SK-N-SH (cell line): ENCODE measurements around the gene ANKRD44. TPM values are rescaled to one million over a fixed set of nuclear protein-coding genes. Genes with fewer than 3 reads are reported as not detected.

ENCODE experiments used
- CTCF ChIA-PET: fragments of 300-600, 350-600 bp; formaldehyde crosslinking; extraction: SDS; loops from one replicate; lab custom pipeline; 2021; lab: Yijun Ruan, JAX
- POLR2A ChIA-PET: fragments of 350-600 bp; sonication (Branson Sonifier 250); formaldehyde crosslinking; extraction: SDS; loops from one replicate; lab custom pipeline; 2020; ENCODE audit warnings: antibody characterized with exemption, inconsistent platforms; lab: Yijun Ruan, JAX
- DNase-seq: peaks from one replicate; pipeline ENCODE4 v3.0.0; 2012
- H2AFZ ChIP-seq: fragments of 200-600 bp; sonication (generic); 2 replicates; pipeline ENCODE4 v1.8.1; 2016; ENCODE audit warnings: antibody characterized with exemption, mild to moderate bottlenecking, low read depth
- H3F3A ChIP-seq: fragments of 200-600 bp; sonication (generic); replicated peaks from 2 replicates; pipeline ENCODE3; 2016; ENCODE audit warnings: antibody characterized with exemption, mild to moderate bottlenecking; ENCODE audit not compliant: insufficient read depth
- H3K27ac ChIP-seq, 2 experiments: fragments of 200-500 bp in 1 of 2; fragments of 200-600 bp in 1 of 2; sonication (Bioruptor generic) in 1 of 2; sonication (generic), shearing (Covaris generic) in 1 of 2; 2 replicates each; pipeline versions ENCODE4 v1.5.1 to v1.6.1; 2014 to 2016; ENCODE audit warnings: low read depth in 2 of 2, inconsistent platforms in 1 of 2, low read length in 1 of 2, mild to moderate bottlenecking in 1 of 2, mixed read lengths in 1 of 2
- H3K27me3 ChIP-seq: fragments of 200-600 bp; sonication (generic), shearing (Covaris generic); 2 replicates; pipeline ENCODE4 v1.6.1; 2016; ENCODE audit warnings: mixed run types; ENCODE audit not compliant: insufficient read depth
- H3K36me3 ChIP-seq, 2 experiments: fragments of 200-500 bp in 1 of 2; fragments of 200-600 bp in 1 of 2; sonication (Bioruptor generic) in 1 of 2; sonication (generic) in 1 of 2; replicated peaks in 1 of 2; 2 replicates each; pipeline versions ENCODE3 to v1.5.1; 2014 to 2016; ENCODE audit warnings: low read length in 1 of 2, mild to moderate bottlenecking in 1 of 2; ENCODE audit not compliant: insufficient read depth in 2 of 2, control insufficient read depth in 1 of 2
- H3K4me1 ChIP-seq, 2 experiments: fragments of 200-500 bp in 1 of 2; fragments of 200-600 bp in 1 of 2; sonication (Bioruptor generic) in 1 of 2; sonication (generic), shearing (Covaris generic) in 1 of 2; 2 replicates each; pipeline versions ENCODE4 v1.5.1 to v1.6.1; 2014 to 2016; ENCODE audit warnings: low read depth in 1 of 2, low read length in 1 of 2, mixed run types in 1 of 2; ENCODE audit not compliant: insufficient read depth in 2 of 2, control insufficient read depth in 1 of 2
- H3K4me2 ChIP-seq: fragments of 200-600 bp; sonication (generic), shearing (Covaris generic); 2 replicates; pipeline ENCODE4 v1.6.1; 2017; ENCODE audit warnings: mixed run types
- H3K4me3 ChIP-seq, 2 experiments: fragments of 200-500 bp in 1 of 2; fragments of 200-600 bp in 1 of 2; sonication (Bioruptor generic) in 1 of 2; sonication (generic), shearing (Covaris generic) in 1 of 2; 2 replicates each; pipeline versions ENCODE4 v1.5.1 to v1.8.1; 2014 to 2016; ENCODE audit warnings: low read depth in 2 of 2, inconsistent platforms in 1 of 2, low read length in 1 of 2, mild to moderate bottlenecking in 1 of 2, mixed read lengths in 1 of 2, moderate library complexity in 1 of 2
- H3K79me2 ChIP-seq: fragments of 200-600 bp; sonication (generic); 2 replicates; pipeline ENCODE4 v1.8.1; 2017; ENCODE audit warnings: mild to moderate bottlenecking; ENCODE audit not compliant: insufficient read depth
- H3K9ac ChIP-seq: fragments of 200-600 bp; sonication (generic); 2 replicates; pipeline ENCODE4 v1.6.1; 2017; ENCODE audit warnings: mixed run types
- H3K9me2 ChIP-seq: fragments of 200-600 bp; sonication (generic); 2 replicates; pipeline ENCODE4 v1.6.1; 2017; ENCODE audit warnings: mixed run types
- H3K9me3 ChIP-seq: fragments of 200-600 bp; sonication (generic); 2 replicates; pipeline ENCODE4 v1.6.1; 2017; ENCODE audit warnings: mixed run types, mild to moderate bottlenecking, moderate library complexity
- H4K20me1 ChIP-seq: fragments of 200-600 bp; sonication (generic); 2 replicates; pipeline ENCODE4 v1.6.1; 2017; ENCODE audit warnings: mild to moderate bottlenecking, mixed run types; ENCODE audit not compliant: insufficient read depth
- CHD2 ChIP-seq: fragments of 150-350 bp; IDR thresholded peaks from 2 replicates; pipeline ENCODE4 v1.6.1; 2018; ENCODE audit warnings: low read length; ENCODE audit not compliant: partially characterized antibody
- ELF1 ChIP-seq: IDR thresholded peaks from 2 replicates; pipeline ENCODE4 v1.4.0; 2012
- EP300 ChIP-seq, 2 experiments: IDR thresholded peaks; 2 replicates each; pipeline versions ENCODE4 v1.4.0 to v1.6.1; 2012; ENCODE audit warnings: borderline replicate concordance in 1 of 2, low read depth in 1 of 2, low read length in 1 of 2
- FOXJ3 ChIP-seq: sonication (generic); formaldehyde crosslinking; IDR thresholded peaks from 2 replicates; pipeline ENCODE4 v1.5.1; 2020; ENCODE audit warnings: mild to moderate bottlenecking, missing genetic modification reagents
- JUND ChIP-seq: IDR thresholded peaks from 2 replicates; pipeline ENCODE4 v1.4.0; 2012
- MAX ChIP-seq: IDR thresholded peaks from 2 replicates; pipeline ENCODE4 v1.4.0; 2012; ENCODE audit warnings: low read depth
- MEF2A ChIP-seq: IDR thresholded peaks from 2 replicates; pipeline ENCODE4 v1.4.0; 2012; ENCODE audit warnings: low read depth, borderline replicate concordance
- MXI1 ChIP-seq: IDR thresholded peaks from 2 replicates; pipeline ENCODE4 v1.6.1; 2012; ENCODE audit warnings: mild to moderate bottlenecking, low read depth, low read length, improper control_type of control experiment
- NFIC ChIP-seq: IDR thresholded peaks from 2 replicates; pipeline ENCODE4 v1.4.0; 2012; ENCODE audit warnings: borderline replicate concordance
- NRF1 ChIP-seq: IDR thresholded peaks from 2 replicates; pipeline ENCODE4 v1.6.1; 2012; ENCODE audit warnings: low read depth, mild to moderate bottlenecking, low read length
- RAD21 ChIP-seq: IDR thresholded peaks from 2 replicates; pipeline ENCODE4 v1.6.1; 2012; ENCODE audit warnings: mild to moderate bottlenecking, low read length
- RCOR1 ChIP-seq: fragments of 150-350 bp; IDR thresholded peaks from 2 replicates; pipeline ENCODE4 v1.6.1; 2017; ENCODE audit warnings: antibody characterized with exemption, low read length
- RXRA ChIP-seq: IDR thresholded peaks from 2 replicates; pipeline ENCODE4 v1.4.0; 2012; ENCODE audit warnings: low read depth, mild to moderate bottlenecking, borderline replicate concordance
- TCF12 ChIP-seq: IDR thresholded peaks from 2 replicates; pipeline ENCODE4 v1.4.0; 2012
- USF1 ChIP-seq: IDR thresholded peaks from 2 replicates; pipeline ENCODE4 v1.4.0; 2012; ENCODE audit warnings: low read depth, borderline replicate concordance
- ZBTB33 ChIP-seq: IDR thresholded peaks from 2 replicates; pipeline ENCODE4 v1.4.0; 2012; ENCODE audit warnings: low read depth, borderline replicate concordance
- WGBS: methylation state at CpG from one replicate; pipeline ENCODE4 v1.1.6; 2017; ENCODE audit warnings: low lambda C conversion rate; 5-methylcytosine and 5-hydroxymethylcytosine counted together
- polyA plus RNA-seq, 3 experiments: library from polyadenylated mRNA; depleted of rRNA; stranded (reverse); fragments of >200 nt; gene quantifications; 2 replicates each; pipeline ENCODE4 v1.2.3, GENCODE V29; 2012
- TF ChIP-seq, protein P1 (sequence below): IDR thresholded peaks from 2 replicates; pipeline ENCODE4; 2012

Gene ANKRD44
- polyA plus RNA-seq, 1 of the 3 experiments (the other 2 are of a cell fraction) = 12.5 TPM

- DNase-seq = no peak
- Histone ChIP-seq H2AFZ (no peak overlapping the region), H3F3A (no peaks in the 10 kb centered on the region), H3K4me2 (no peak overlapping the region), H3K9me2 (no peaks in the 10 kb centered on the region), H3K27ac (no peak overlapping the region), H3K27me3 (no peaks in the 10 kb centered on the region), H3K4me1 (peaks cover 0 to 13% of the 10 kb centered on the region in 2 experiments; a peak in 2 of 4 replicates), H3K4me3 (no peak overlapping the region), H3K9me3 (no peaks in the 10 kb centered on the region), H3K36me3 (peaks cover 0 to 3% of the 10 kb centered on the region in 2 experiments), H3K79me2 (no peaks in the 10 kb centered on the region), H4K20me1 (no peaks in the 10 kb centered on the region), H3K9ac (no peak overlapping the region)
- POLR2A ChIA-PET = no interaction called here
- WGBS = 96% methylated on average over 2 of the region's 2 CpGs
- no peak for TF ChIP-seq TCF12
- no peak for TF ChIP-seq NFIC
- CTCF ChIA-PET = interaction anchor here (1.0 to 2.0 kb wide), 3 partner anchors 10 to 184 kb away, joined by 4 to 8 read pairs (median 6); no protein-coding TSS in a partner anchor
These were observed 13.3 kb downstream of the ANKRD44 start for GRCh38 chr2:197297266-197297665.

DNA sequence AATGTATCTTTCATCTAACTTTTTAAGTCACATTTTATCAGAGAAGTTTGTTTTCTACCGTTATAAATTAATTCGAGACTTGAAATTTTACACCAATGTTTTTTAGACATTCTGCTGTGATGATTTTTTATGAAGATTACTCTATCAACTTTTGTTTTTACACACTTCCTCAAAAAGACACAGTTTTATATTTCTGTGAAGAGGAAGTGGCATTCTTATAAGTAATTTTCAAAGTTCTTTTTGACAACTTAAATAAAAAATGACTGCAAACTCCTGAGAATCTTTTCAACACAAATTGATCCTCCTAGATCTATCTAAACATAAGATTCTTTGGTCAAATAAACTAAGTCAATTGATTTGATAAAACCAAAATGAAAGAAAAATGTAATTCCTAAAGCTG is 13.7 kb downstream of the ANKRD44 start:
- no peak for DNase-seq
- H4K20me1 ChIP-seq = no peaks in the 10 kb centered on the region
- ChIA-PET POLR2A (no interaction called here), CTCF (interaction anchor here (1.0 to 2.0 kb wide), 2 partner anchors 10 to 12 kb away, joined by 4 to 8 read pairs; no protein-coding TSS in a partner anchor)
- H3K9ac ChIP-seq = no peak overlapping the region
- peaks cover 0 to 13% of the 10 kb centered on the region in 2 experiments; a peak in 2 of 4 replicates for H3K4me1 ChIP-seq
- H3K4me3 ChIP-seq = no peak overlapping the region
- H3K27ac ChIP-seq = no peak overlapping the region
- no peaks in the 10 kb centered on the region for H3K79me2 ChIP-seq
- H3K36me3 ChIP-seq = peaks cover 0 to 3% of the 10 kb centered on the region in 2 experiments
- no peaks in the 10 kb centered on the region for H3F3A ChIP-seq
- no peaks in the 10 kb centered on the region for H3K9me3 ChIP-seq
- TF ChIP-seq ELF1 (no peak), FOXJ3 (CRISPR knock-in tag) (no peak), NFIC (no peak), USF1 (no peak), NRF1 (no peak), RXRA (no peak), MAX (no peak)
- H3K27me3 ChIP-seq = no peaks in the 10 kb centered on the region
- no peak overlapping the region for H3K4me2 ChIP-seq
- H2AFZ ChIP-seq = no peak overlapping the region
- H3K9me2 ChIP-seq = no peaks in the 10 kb centered on the region
- WGBS = 98% methylated on average over 2 of the region's 2 CpGs

- peaks cover 0 to 2% of the 10 kb centered on the region in 2 experiments for H3K36me3 ChIP-seq
- H3K4me2 ChIP-seq = no peak overlapping the region
- 93% methylated on average over 3 of the region's 3 CpGs for WGBS
- H3K9ac ChIP-seq = no peak overlapping the region
- no peaks in the 10 kb centered on the region for H3K27me3 ChIP-seq
- H3K4me1 ChIP-seq = peaks cover 0 to 13% of the 10 kb centered on the region in 2 experiments; a peak in 2 of 4 replicates
- H3K9me2 ChIP-seq = no peaks in the 10 kb centered on the region
- DNase-seq = no peak
- no peak for TF ChIP-seq EP300 (IDR thresholded peaks at IDR 0.05; ENCODE audit: borderline replicate concordance in 1 of 2, low read depth in 1 of 2, low read length in 1 of 2)
- no peak for TF ChIP-seq CHD2
- TF ChIP-seq MAX = no peak
- no peak for TF ChIP-seq RXRA
- TF ChIP-seq JUND = no peak
- no peak for TF ChIP-seq MEF2A
- TF ChIP-seq, protein P1, sequence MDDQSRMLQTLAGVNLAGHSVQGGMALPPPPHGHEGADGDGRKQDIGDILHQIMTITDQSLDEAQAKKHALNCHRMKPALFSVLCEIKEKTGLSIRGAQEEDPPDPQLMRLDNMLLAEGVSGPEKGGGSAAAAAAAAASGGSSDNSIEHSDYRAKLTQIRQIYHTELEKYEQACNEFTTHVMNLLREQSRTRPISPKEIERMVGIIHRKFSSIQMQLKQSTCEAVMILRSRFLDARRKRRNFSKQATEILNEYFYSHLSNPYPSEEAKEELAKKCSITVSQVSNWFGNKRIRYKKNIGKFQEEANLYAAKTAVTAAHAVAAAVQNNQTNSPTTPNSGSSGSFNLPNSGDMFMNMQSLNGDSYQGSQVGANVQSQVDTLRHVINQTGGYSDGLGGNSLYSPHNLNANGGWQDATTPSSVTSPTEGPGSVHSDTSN = no peak
- no peak for TF ChIP-seq ZBTB33
- TF ChIP-seq RAD21 = no peak
- TF ChIP-seq RCOR1 = no peak
- TF ChIP-seq MXI1 = no peak
- H3K27ac ChIP-seq = no peak overlapping the region
- H3F3A ChIP-seq = no peaks in the 10 kb centered on the region
- H4K20me1 ChIP-seq = no peaks in the 10 kb centered on the region
- CTCF ChIA-PET = interaction anchor here (1.3 to 1.9 kb wide), 3 partner anchors 9 to 181 kb away, joined by 3 to 7 read pairs (median 4); no protein-coding TSS in a partner anchor
- H3K9me3 ChIP-seq = no peaks in the 10 kb centered on the region
- no peaks in the 10 kb centered on the region for H3K79me2 ChIP-seq
- POLR2A ChIA-PET = no interaction called here
- no peak overlapping the region for H2AFZ ChIP-seq
- no peak overlapping the region for H3K4me3 ChIP-seq
These were observed 16.3 kb downstream of the ANKRD44 start for GRCh38 chr2:197294260-197294659.
